Muscle of leg (tissue), 11 donors: ENCODE measurements around the gene ADPRM. TPM values are rescaled to one million over a fixed set of nuclear protein-coding genes. Genes with fewer than 3 reads are reported as not detected.
"Not testable (repeated sequence)": the region's sequence is repeated elsewhere in the genome, so short reads cannot be mapped to it uniquely, and the experiment has no call there.

Experiments used
- DNase-seq: peaks from one replicate; pipeline ENCODE4 v3.0.0; 2013
- H3K27ac ChIP-seq: one replicate; pipeline ENCODE4 v1.5.1; 2013; ENCODE audit warnings: mild to moderate bottlenecking, low read length, control low read depth
- H3K27me3 ChIP-seq: one replicate; pipeline ENCODE4 v1.6.1; 2013; ENCODE audit warnings: low read length; ENCODE audit not compliant: control insufficient read depth, insufficient read depth
- H3K36me3 ChIP-seq: one replicate; pipeline ENCODE4 v1.6.1; 2013; ENCODE audit warnings: low read length; ENCODE audit not compliant: control insufficient read depth, insufficient read depth
- H3K4me1 ChIP-seq: one replicate; pipeline ENCODE4 v1.6.1; 2013; ENCODE audit warnings: low read length; ENCODE audit not compliant: control insufficient read depth, insufficient read depth
- H3K4me3 ChIP-seq: one replicate; pipeline ENCODE4 v1.5.1; 2013; ENCODE audit warnings: low read length, control low read depth
- H3K9me3 ChIP-seq: replicated peaks from 2 replicates; pipeline ENCODE4 v1.6.1; 2013; ENCODE audit warnings: low read depth, low read length; ENCODE audit not compliant: control insufficient read depth
- WGBS: methylation state at CpG from one replicate; pipeline ENCODE4 v1.1.5; 2013; ENCODE audit warnings: missing lambda C conversion rate; ENCODE audit not compliant: insufficient coverage; 5-methylcytosine and 5-hydroxymethylcytosine counted together
- polyA plus RNA-seq, 8 donors: library from polyadenylated mRNA; unstranded; fragments of 120-200 nt; gene quantifications; one replicate each; pipeline versions ENCODE4 v1.2.1 to v1.2.3, GENCODE V29; 2013; ENCODE audit warnings: inconsistent platforms in 1 of 8, low replicate concordance in 1 of 8; ENCODE audit not compliant: insufficient read length in 8 of 8, insufficient read depth in 1 of 8
- total RNA-seq: library from RNA; stranded (reverse); fragments of 120-200 nt; gene quantifications from one replicate; pipeline ENCODE4 v1.2.4, GENCODE V29; 2013

Gene ADPRM
- total and polyA plus RNA-seq, 9 donors = 14.7 to 18.4 (median 15.9) TPM

- Histone ChIP-seq H3K36me3 (peaks cover 25% of the 10 kb centered on the region), H3K4me1 (peaks cover 10% of the 10 kb centered on the region), H3K27ac (no peak overlapping the region), H3K4me3 (no peak overlapping the region), H3K9me3 (no peaks in the 10 kb centered on the region), H3K27me3 (no peaks in the 10 kb centered on the region)
- no peak for DNase-seq
- 100% methylated on average over 1 of the region's 2 CpGs for WGBS
Observed at GRCh38 chr17:10726196-10726595, 28.8 kb downstream of the ADPRM start.

GRCh38 chr17:10727192-10727591, 29.8 kb downstream of the ADPRM start:
- Histone ChIP-seq H3K27ac (no peak overlapping the region), H3K4me3 (no peak overlapping the region), H3K9me3 (no peaks in the 10 kb centered on the region), H3K27me3 (no peaks in the 10 kb centered on the region), H3K36me3 (peaks cover 25% of the 10 kb centered on the region), H3K4me1 (peaks cover 10% of the 10 kb centered on the region)
- no peak for DNase-seq
- WGBS = 96% methylated on average over 3 of the region's 5 CpGs

DNA sequence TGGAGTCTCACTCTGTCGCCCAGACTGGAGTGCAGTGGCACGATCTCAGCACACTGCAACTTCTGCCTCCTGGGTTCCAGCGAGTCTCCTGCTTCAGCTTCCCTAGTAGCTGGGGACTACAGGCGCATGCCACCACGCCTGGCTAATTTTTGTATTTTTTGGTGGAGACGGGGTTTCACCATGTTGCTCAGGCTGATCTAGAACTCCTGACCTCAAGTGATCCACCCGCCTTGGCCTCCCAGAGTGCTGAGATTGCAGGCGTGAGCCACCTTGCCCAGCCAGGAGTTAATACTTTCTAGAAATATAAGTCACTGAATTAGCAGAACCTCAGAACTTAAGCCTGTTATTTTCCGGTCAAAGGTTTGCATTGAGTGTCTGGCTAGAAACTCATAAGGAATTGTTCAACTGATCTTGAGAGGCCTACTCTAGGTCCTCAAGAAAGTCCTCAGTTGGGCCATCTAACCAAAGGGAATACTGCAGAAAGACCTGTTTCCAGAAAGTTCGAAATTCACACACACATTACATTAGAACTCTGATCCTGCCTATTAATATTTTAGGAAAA, 31.0 kb downstream of the ADPRM start:
- H3K4me1 ChIP-seq = peaks cover 10% of the 10 kb centered on the region
- H3K36me3 ChIP-seq = peaks cover 22% of the 10 kb centered on the region
- no peak for DNase-seq
- no peaks in the 10 kb centered on the region for H3K9me3 ChIP-seq
- H3K4me3 ChIP-seq = no peak overlapping the region
- H3K27me3 ChIP-seq = no peaks in the 10 kb centered on the region
- WGBS = 97% methylated on average over 5 of the region's 10 CpGs
- no peak overlapping the region for H3K27ac ChIP-seq

DNA sequence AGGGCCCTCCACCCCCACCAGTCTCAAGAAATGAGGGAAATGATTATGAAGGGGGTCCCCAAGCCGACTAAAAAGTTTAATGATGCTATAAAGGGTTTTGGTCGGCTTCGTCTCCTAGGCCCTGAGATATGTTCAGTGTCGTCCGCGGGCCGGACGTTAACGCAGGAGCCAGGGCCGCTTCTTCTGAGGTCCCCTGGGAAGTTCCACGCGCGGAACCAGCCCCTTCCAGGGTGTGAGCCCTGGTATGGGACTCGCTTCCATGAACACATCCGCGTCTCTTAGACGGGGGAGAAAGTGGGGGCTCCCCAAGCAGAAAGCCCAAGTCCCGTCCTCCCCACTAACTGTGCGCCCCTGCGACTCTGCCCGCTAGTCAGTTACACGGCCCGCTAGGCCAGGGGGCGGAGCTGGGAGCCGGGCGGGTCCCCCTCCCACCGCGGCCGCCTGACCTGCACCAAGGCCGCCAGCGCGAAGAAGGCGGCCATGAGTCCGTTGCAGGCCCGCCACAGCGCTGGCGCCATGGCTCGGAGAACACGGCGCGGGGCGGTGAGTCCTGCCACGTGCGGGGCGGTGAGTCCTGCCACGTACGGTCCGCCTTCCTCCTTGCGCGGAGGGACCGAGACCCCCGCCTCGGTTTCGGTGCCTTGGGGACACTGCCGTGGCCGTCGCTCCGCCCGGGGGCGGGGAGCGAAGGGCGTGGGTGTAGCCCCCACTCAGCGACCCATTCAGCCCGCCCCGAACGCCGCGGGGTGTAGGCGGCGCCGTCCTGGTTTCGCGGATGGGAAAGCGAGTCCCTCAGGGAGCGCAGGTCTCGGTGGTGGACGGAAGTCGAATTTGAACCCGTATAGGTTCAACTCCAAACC, 32.2 kb downstream of the ADPRM start, which contains the start of gene TMEM220:
Gene TMEM220 (minus strand): TSS at position 690 of the 860 bp plus-strand sequence. CDS start 172 bp downstream, at position 518.
- H3K4me3 ChIP-seq = peak within 1 kb of the TSS; percentile 72
- H3K4me1 ChIP-seq = peaks cover 10% of the 10 kb centered on the region
- no peaks in the 10 kb centered on the region for H3K9me3 ChIP-seq
- under 1% methylated on average over 49 of the region's 79 CpGs for WGBS
- peaks cover 20% of the 10 kb centered on the region for H3K36me3 ChIP-seq
- DNase-seq = peak; percentile 93
- H3K27ac ChIP-seq = peak within 1 kb of the TSS; percentile 88
- no peaks in the 10 kb centered on the region for H3K27me3 ChIP-seq

- WGBS = 4% methylated on average over 9 of the region's 15 CpGs
- H3K36me3 ChIP-seq = peaks cover 13% of the 10 kb centered on the region
- peaks cover 10% of the 10 kb centered on the region for H3K4me1 ChIP-seq
- peak overlapping the region; percentile 88 for H3K27ac ChIP-seq
- not testable (repeated sequence) for H3K9me3 ChIP-seq, H3K27me3 ChIP-seq, DNase-seq
- H3K4me3 ChIP-seq = peak overlapping the region; percentile 72
Observed at GRCh38 chr17:10730247-10730646, 32.9 kb downstream of the ADPRM start.

DNA sequence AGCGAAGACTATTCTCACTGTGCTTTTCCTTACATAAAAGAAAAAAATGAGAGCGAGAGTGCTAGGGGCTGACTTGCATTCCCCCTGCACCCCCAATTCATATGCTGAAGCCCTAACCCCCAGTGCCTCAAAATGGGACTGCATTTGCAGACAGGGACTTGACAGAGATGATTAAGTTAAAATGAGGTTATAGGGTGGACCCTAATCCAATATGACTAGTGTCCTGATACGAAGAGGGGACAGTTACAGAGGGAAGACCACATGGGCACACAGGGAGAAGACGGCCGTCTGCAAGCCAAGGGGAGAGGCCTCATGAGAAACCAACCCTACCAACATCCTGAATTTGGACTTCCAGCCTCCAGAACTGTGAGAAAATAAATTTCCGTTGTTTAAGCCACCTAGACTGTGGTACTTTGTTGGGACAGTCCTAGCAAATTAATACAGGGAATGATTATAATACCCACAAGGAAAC, 34.0 kb downstream of the ADPRM start:
- H3K4me3 ChIP-seq = no peak overlapping the region
- H3K27me3 ChIP-seq = no peaks in the 10 kb centered on the region
- no peaks in the 10 kb centered on the region for H3K9me3 ChIP-seq
- WGBS = no CpG with 5 or more reads among the region's 6 CpGs
- peaks cover 10% of the 10 kb centered on the region for H3K4me1 ChIP-seq
- H3K27ac ChIP-seq = no peak overlapping the region
- DNase-seq = no peak
- H3K36me3 ChIP-seq = peaks cover 3% of the 10 kb centered on the region

DNA sequence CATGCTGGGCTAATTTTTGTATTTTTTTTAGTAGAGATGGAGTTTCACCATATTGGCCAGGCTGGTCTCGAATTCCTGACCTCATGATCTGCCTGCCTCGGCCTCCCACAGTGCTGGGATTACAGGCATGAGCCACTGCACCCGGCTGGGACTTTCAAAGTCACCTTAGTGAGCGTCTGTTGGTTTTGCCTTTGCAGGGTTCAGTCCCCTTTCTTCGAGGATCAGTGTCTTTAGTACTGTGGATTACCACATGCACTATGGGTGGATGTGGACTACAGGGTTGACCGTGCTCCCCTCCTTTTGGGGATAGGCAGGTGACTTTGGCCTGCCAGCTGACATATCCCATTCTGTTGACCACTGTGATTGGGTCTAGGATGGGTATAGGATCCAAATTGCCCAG, 34.7 kb downstream of the ADPRM start:
- peaks cover 10% of the 10 kb centered on the region for H3K4me1 ChIP-seq
- 83% methylated on average over 5 of the region's 6 CpGs for WGBS
- not testable (repeated sequence) for DNase-seq, H3K4me3 ChIP-seq, H3K27ac ChIP-seq, H3K27me3 ChIP-seq, H3K36me3 ChIP-seq, H3K9me3 ChIP-seq

DNA sequence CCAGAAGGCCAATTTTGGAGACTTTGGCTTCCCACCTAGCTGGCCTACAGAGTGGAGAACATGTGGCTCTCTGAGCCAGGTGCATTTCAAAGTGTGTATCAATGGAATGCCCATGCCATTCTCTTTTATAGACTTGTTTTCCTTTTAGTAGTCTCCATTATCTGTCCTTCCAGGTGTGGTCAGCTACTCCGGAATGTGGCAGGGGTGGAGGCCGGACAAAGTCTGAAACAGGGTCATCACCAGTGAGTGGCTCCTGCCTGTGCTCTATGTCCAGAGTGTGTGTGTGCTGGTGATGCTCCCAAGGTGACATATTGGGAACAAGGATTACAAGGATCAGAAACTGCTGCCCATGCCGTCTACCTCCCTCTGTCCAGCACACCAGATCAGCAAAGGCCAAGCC, 36.3 kb downstream of the ADPRM start:
- peaks cover 14% of the 10 kb centered on the region for H3K4me1 ChIP-seq
- DNase-seq = no peak
- no peaks in the 10 kb centered on the region for H3K36me3 ChIP-seq
- H3K27ac ChIP-seq = no peak overlapping the region
- H3K9me3 ChIP-seq = no peaks in the 10 kb centered on the region
- H3K4me3 ChIP-seq = no peak overlapping the region
- WGBS = 60% methylated on average over 1 of the region's 3 CpGs
- no peaks in the 10 kb centered on the region for H3K27me3 ChIP-seq

DNA sequence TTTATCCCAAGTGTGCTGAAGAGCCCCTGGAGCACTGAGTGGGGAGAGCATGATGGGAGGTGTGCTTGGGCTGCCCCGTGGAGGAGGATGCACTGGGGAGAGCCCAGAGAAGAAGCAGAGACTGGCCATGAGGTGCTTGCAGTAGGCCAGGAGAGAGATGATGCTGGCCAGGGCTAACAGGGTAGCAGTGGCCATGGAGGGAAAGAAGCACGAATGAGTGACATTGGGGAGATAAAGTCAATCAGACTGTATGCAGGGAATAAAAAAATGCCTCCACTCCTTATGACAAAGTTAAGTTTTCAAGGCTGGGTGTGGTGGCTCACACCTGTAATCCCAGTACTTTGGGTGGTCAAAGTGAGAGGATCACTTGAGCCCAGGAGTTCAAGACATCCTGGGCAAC, 37.9 kb downstream of the ADPRM start:
- no peak overlapping the region for H3K27ac ChIP-seq
- no peak overlapping the region for H3K4me3 ChIP-seq
- H3K36me3 ChIP-seq = no peaks in the 10 kb centered on the region
- peaks cover 9% of the 10 kb centered on the region for H3K4me1 ChIP-seq
- no peaks in the 10 kb centered on the region for H3K9me3 ChIP-seq
- no peak for DNase-seq
- H3K27me3 ChIP-seq = no peaks in the 10 kb centered on the region
- WGBS = 50% methylated on average over 1 of the region's 2 CpGs

- Histone ChIP-seq H3K9me3 (no peaks in the 10 kb centered on the region), H3K4me3 (no peak overlapping the region), H3K36me3 (no peaks in the 10 kb centered on the region), H3K4me1 (peaks cover 7% of the 10 kb centered on the region), H3K27ac (no peak overlapping the region), H3K27me3 (no peaks in the 10 kb centered on the region)
- no CpG with 5 or more reads among the region's 4 CpGs for WGBS
- no peak for DNase-seq
Observed at GRCh38 chr17:10735821-10736220, 38.4 kb downstream of the ADPRM start.
